Motor neuron (in vitro differentiated cells): ENCODE measurements around the gene ZC3H14. TPM values are rescaled to one million over a fixed set of nuclear protein-coding genes. Genes with fewer than 3 reads are reported as not detected.

ENCODE experiments used
- total RNA-seq, 8 experiments: library from RNA; unstranded; fragments of 300-600 nt; gene quantifications; 2 replicates each; pipeline versions ENCODE4 v1.2.3 to v1.2.4, GENCODE V29; 2022

Gene ZC3H14
- total RNA-seq, 8 experiments from 2014 or later, result 32.3 to 64.7 (median 48.3) TPM

Other genes with a start within 250 kb of the ZC3H14 start
- 1 to 10 TPM in 5 of 8 experiments, under 1 TPM in 3; 0.13 to 7.1 (median 5.1) TPM for gene KCNK10, start 239.8 kb upstream of the ZC3H14 start, total RNA-seq
- gene SPATA7, start 177.4 kb upstream of the ZC3H14 start, total RNA-seq, result 10 to 100 TPM in 7 of 8 experiments, 1 to 10 TPM in 1; 4.4 to 37.8 (median 24.9) TPM
- gene PTPN21, start 8.0 kb upstream of the ZC3H14 start, total RNA-seq, result 10 to 100 TPM in 2 of 8 experiments, 1 to 10 TPM in 6; 3.6 to 19.2 (median 5.1) TPM
- 1 to 10 TPM in 5 of 8 experiments, under 1 TPM in 1, not detected in 2; 0.45 to 6.1 (median 3.3) TPM for gene EML5, start 229.9 kb downstream of the ZC3H14 start, total RNA-seq